8988T (cell line): ENCODE results near the gene NT5C3A.
"Not testable (repeated sequence)": the region's sequence is repeated elsewhere in the genome, so short reads cannot be mapped to it uniquely, and the experiment has no call there.

Experiments
- DNase-seq: peaks from one replicate; pipeline ENCODE4 v3.0.0; 2011

The NT5C3A gene

DNA sequence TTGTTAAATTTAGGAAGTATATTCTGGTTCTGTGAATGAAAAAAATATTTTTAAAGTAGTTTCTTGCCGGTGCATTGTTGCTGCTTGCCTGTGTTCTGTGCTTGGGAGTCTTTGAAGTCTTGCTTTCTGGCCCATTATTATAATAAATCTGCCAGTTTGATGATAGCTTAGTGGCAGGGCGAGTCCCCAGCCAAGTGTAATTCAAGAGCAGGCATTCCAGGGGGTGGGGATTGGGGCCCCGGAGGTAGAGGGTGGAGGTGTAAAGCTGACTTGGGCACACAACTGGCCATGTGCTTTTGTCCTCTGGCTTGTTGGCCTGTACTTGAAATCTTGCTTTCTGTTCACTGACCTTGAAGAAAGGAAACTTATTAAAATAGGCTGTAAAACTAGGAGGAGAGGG, 90.6 kb downstream of the NT5C3A start:
- not testable (repeated sequence) for DNase-seq

- not testable (repeated sequence) for DNase-seq
Measured at GRCh38 chr7:32967268-32967582, 95.4 kb downstream of the NT5C3A start.

GRCh38 chr7:32966489-32967267, 95.9 kb downstream of the NT5C3A start:
- DNase-seq, result not testable (repeated sequence)

GRCh38 chr7:32964461-32965159, 98.0 kb downstream of the NT5C3A start:
- DNase-seq, result not testable (repeated sequence)
